H4 (cell line): Measurements from ENCODE around the gene DKC1. TPM values are rescaled to one million over a fixed set of nuclear protein-coding genes. Genes with fewer than 3 reads are reported as not detected.

Experiments
- DNase-seq: peaks from one replicate; pipeline ENCODE4 v3.0.0-alpha.2; 2015; ENCODE audit warnings: low spot score
- total RNA-seq: library from RNA; depleted of rRNA; stranded (reverse); fragments of >200 nt; shearing (Covaris generic); gene quantifications from 2 replicates; pipeline ENCODE4 v1.2.3, GENCODE V29; 2014; rRNA removed

DKC1 gene
- total RNA-seq, result 47.9 and 68.3 TPM in 2 replicates

- DNase-seq, result peak; percentile 94
Measured at GRCh38 chrX:154762537-154763296, at the start of gene DKC1. Gene DKC1, plus strand, starts transcription at chrX:154762864. Its CDS starts 102 bp downstream, at chrX:154762966.

- DNase-seq, result peak; percentile 49
Measured at GRCh38 chrX:154714925-154715324, 47.7 kb upstream of the DKC1 start.

- no peak for DNase-seq
Measured at GRCh38 chrX:154715825-154716224, 46.8 kb upstream of the DKC1 start.

- DNase-seq, result peak; percentile 84
Measured at GRCh38 chrX:154717824-154718223, 44.8 kb upstream of the DKC1 start.

GRCh38 chrX:154718616-154719015 is 44.0 kb upstream of the DKC1 start:
- no peak for DNase-seq

- DNase-seq, result peak; percentile 29
Measured at GRCh38 chrX:154719132-154719675, 43.5 kb upstream of the DKC1 start.

- DNase-seq, result no peak
Measured at GRCh38 chrX:154720067-154720466, 42.6 kb upstream of the DKC1 start.

- no peak for DNase-seq
Measured at GRCh38 chrX:154721155-154721554, 41.5 kb upstream of the DKC1 start.

- no peak for DNase-seq
Measured at GRCh38 chrX:154724993-154725756, 37.5 kb upstream of the DKC1 start.

- DNase-seq, result no peak
Measured at GRCh38 chrX:154727418-154727817, 35.2 kb upstream of the DKC1 start.

GRCh38 chrX:154727871-154728270 is 34.8 kb upstream of the DKC1 start:
- DNase-seq, result peak; percentile 29

- DNase-seq, result no peak
Measured at GRCh38 chrX:154728431-154729190, 34.1 kb upstream of the DKC1 start.

GRCh38 chrX:154729439-154729838 is 33.2 kb upstream of the DKC1 start:
- no peak for DNase-seq

- DNase-seq, result peak; percentile 23
Measured at GRCh38 chrX:154730253-154730891, 32.3 kb upstream of the DKC1 start.

GRCh38 chrX:154731184-154731583 is 31.5 kb upstream of the DKC1 start:
- no peak for DNase-seq

- DNase-seq, result no peak
Measured at GRCh38 chrX:154731881-154732280, 30.8 kb upstream of the DKC1 start.

GRCh38 chrX:154732421-154733065 is 30.1 kb upstream of the DKC1 start:
- DNase-seq, result no peak

- DNase-seq, result no peak
Measured at GRCh38 chrX:154733066-154733425, 29.6 kb upstream of the DKC1 start.

GRCh38 chrX:154734061-154734781 is 28.4 kb upstream of the DKC1 start:
- no peak for DNase-seq

- DNase-seq, result no peak
Measured at GRCh38 chrX:154735695-154736393, 26.8 kb upstream of the DKC1 start.
